Sigmoid colon (tissue), 4 donors: ENCODE results near the gene RHEB.

Experiments used
- POLR2A ChIP-seq, 2 donors: fragments of 450-650 bp; IDR thresholded peaks; one replicate each; pipeline ENCODE4 v1.6.1; 2016; ENCODE audit warnings: antibody characterized with exemption in 2 of 2, mild to moderate bottlenecking in 2 of 2, moderate library complexity in 2 of 2
- POLR2AphosphoS5 ChIP-seq, 4 donors: sonication (generic); formaldehyde crosslinking; IDR thresholded peaks; one replicate each; pipeline ENCODE4 v1.6.1; 2017; ENCODE audit warnings: antibody characterized with exemption in 4 of 4
- TF ChIP-seq, protein P1 (sequence below), 4 experiments: fragments of 450-650 bp in 3 of 4; fragments of 200-600 bp in 1 of 4; IDR thresholded peaks; one replicate each; pipeline ENCODE4 v1.5.1; 2016 to 2019; ENCODE audit warnings: antibody characterized with exemption in 4 of 4, mild to moderate bottlenecking in 3 of 4, moderate library complexity in 2 of 4

DNA sequence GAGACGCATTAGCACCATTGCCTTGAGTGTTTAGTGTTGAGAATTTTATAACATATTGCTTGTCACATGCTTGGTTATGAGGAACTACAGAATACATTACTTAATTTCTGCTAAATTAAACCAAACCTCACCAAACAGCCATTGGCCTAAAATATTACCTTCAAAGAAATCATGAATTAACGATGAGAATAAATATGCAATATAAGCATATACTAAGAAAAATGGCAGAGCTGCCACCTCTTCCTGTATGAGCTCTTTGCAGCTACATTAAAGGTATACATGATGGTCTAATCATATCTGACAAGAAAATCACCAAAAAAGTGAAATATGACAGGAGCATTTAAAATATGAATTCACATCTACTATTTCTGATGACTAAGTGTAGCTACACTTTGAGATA lies 5.2 kb upstream of the RHEB start:
- TF ChIP-seq, protein P1, sequence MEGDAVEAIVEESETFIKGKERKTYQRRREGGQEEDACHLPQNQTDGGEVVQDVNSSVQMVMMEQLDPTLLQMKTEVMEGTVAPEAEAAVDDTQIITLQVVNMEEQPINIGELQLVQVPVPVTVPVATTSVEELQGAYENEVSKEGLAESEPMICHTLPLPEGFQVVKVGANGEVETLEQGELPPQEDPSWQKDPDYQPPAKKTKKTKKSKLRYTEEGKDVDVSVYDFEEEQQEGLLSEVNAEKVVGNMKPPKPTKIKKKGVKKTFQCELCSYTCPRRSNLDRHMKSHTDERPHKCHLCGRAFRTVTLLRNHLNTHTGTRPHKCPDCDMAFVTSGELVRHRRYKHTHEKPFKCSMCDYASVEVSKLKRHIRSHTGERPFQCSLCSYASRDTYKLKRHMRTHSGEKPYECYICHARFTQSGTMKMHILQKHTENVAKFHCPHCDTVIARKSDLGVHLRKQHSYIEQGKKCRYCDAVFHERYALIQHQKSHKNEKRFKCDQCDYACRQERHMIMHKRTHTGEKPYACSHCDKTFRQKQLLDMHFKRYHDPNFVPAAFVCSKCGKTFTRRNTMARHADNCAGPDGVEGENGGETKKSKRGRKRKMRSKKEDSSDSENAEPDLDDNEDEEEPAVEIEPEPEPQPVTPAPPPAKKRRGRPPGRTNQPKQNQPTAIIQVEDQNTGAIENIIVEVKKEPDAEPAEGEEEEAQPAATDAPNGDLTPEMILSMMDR (IDR thresholded peaks at IDR 0.05): no peak
- no peak for TF ChIP-seq POLR2A (IDR thresholded peaks at IDR 0.05)
- TF ChIP-seq POLR2AphosphoS5 (IDR thresholded peaks at IDR 0.05): no peak
